Measurements from ENCODE around the gene CASP12. TPM values are rescaled to one million over a fixed set of nuclear protein-coding genes. Genes with fewer than 3 reads are reported as not detected.

The CASP12 gene
- total and polyA plus RNA-seq, 2 of the 4 experiments (the other 2 are of a cell fraction): 0.07 TPM; not detected in 1

DNA sequence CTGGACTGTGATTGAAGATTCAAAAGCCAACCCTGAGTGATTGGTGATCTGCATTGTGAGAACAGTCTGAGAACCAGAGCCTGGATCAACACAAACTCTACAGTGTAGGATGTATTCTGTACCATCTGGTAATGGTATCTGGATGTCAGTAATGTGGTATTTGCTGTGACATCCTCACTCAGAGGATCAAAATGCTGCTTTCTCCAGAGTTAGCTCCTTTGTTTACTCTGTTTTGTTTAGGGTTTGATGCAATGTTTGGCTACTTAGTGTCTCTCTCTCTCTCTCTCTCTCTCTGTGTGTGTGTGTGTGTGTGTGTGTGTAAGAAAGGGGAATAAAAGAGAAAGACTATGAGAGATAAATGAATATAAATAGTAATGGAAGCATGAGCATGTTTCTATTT is 45.8 kb upstream of the CASP12 start:
- ChIA-PET POLR2A (ENCODE audit: unreplicated experiment) (interaction anchor here (0.6 kb wide), 1 partner anchor 448 kb away, joined by 6 read pairs; no protein-coding TSS in a partner anchor), CTCF (interaction anchor here (0.6 kb wide), 1 partner anchor 337 kb away, joined by 3 read pairs; no protein-coding TSS in a partner anchor)

More for the DNA sequence above, 45.8 kb upstream of the CASP12 start:
- Histone ChIP-seq H4K91ac (ENCODE audit: insufficient read depth, low read depth, low read length) (no peak overlapping the region), H4K5ac (ENCODE audit: low read depth, low read length) (no peak overlapping the region), H3K56ac (ENCODE audit: extremely low read depth, insufficient read depth, low read length) (no peak overlapping the region), H3K9me1 (ENCODE audit: insufficient read depth, low read length) (peaks cover 3% of the 10 kb centered on the region; the same call in 1 of the 2 replicates), H4K8ac (ENCODE audit: low read depth in 2 of 2, low read length in 2 of 2) (no peak overlapping the region), H3K4me2 (ENCODE audit: low read depth, low read length) (no peak overlapping the region), H3K14ac (replicated peaks; ENCODE audit: low read depth, low read length) (no peak overlapping the region), H3K79me1 (ENCODE audit: low read depth in 1 of 2, low read length in 2 of 2) (no peaks in the 10 kb centered on the region; a peak in 2 of 4 replicates), H3K27ac (ENCODE audit: insufficient read depth, low read length) (no peak overlapping the region), H2BK5ac (ENCODE audit: low read depth, low read length, poor library complexity, severe bottlenecking) (no peak overlapping the region), H3K36me3 (ENCODE audit: control insufficient read depth, insufficient read depth, low read length) (peaks cover 22% of the 10 kb centered on the region), H2AK5ac (ENCODE audit: low read depth, low read length) (no peak overlapping the region), H3K4ac (ENCODE audit: low read depth, low read length) (no peak overlapping the region), H2BK15ac (ENCODE audit: low read depth, low read length) (no peak overlapping the region), H2BK120ac (ENCODE audit: low read depth, low read length) (no peak overlapping the region), H3K23ac (ENCODE audit: low read depth, low read length) (no peak overlapping the region), H3K9ac (ENCODE audit: low read depth, low read length) (no peak overlapping the region), H3K18ac (ENCODE audit: low read depth, low read length) (no peak overlapping the region), H3K4me1 (ENCODE audit: control insufficient read depth, insufficient read depth, low read length) (no peaks in the 10 kb centered on the region), H3K9me3 (ENCODE audit: control insufficient read depth, insufficient read depth, low read length) (no peaks in the 10 kb centered on the region), H2AK9ac (replicated peaks; ENCODE audit: low read depth, low read length, poor library complexity) (no peak overlapping the region), H3K27me3 (ENCODE audit: control insufficient read depth, insufficient read depth, low read length) (no peaks in the 10 kb centered on the region), H2BK20ac (ENCODE audit: low read depth, low read length) (no peak overlapping the region), H3K4me3 (ENCODE audit: insufficient read depth, low read depth, low read length) (no peak overlapping the region), H2AFZ (replicated peaks; ENCODE audit: low read length, poor library complexity) (no peak overlapping the region), H4K20me1 (ENCODE audit: insufficient read depth, low read length) (no peaks in the 10 kb centered on the region)
- TSS peak; percentile 33 for BruUV-seq (replicated peaks)
- DNase-seq (peak; percentile 18), ATAC-seq (ENCODE audit: low read depth) (peak; percentile 35; the same call in 1 of the 2 replicates)
- dilution Hi-C loops (cut with HindIII; ENCODE audit: low sequenced_read_pairs, unreplicated experiment) (no loop called here), in situ Hi-C loops (cut with MboI; ENCODE audit: low sequenced_read_pairs) (loop anchor here (25.0 kb wide), 1 partner anchor 918 kb away; no protein-coding TSS in a partner anchor), intact Hi-C loops (cut with micrococcal nuclease) (no loop called here)
- TF ChIP-seq CHD1 (IDR thresholded peaks at IDR 0.05; ENCODE audit: low read depth, low read length) (no peak), CEBPB (IDR thresholded peaks at IDR 0.05; ENCODE audit: low read depth, low read length) (no peak), FOS (IDR thresholded peaks at IDR 0.05; ENCODE audit: low read depth, low read length) (no peak), ELK1 (IDR thresholded peaks at IDR 0.05; ENCODE audit: borderline replicate concordance, low read depth, low read length) (no peak)
- TF ChIP-seq, protein P1, sequence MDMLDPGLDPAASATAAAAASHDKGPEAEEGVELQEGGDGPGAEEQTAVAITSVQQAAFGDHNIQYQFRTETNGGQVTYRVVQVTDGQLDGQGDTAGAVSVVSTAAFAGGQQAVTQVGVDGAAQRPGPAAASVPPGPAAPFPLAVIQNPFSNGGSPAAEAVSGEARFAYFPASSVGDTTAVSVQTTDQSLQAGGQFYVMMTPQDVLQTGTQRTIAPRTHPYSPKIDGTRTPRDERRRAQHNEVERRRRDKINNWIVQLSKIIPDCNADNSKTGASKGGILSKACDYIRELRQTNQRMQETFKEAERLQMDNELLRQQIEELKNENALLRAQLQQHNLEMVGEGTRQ (IDR thresholded peaks at IDR 0.05; ENCODE audit: low read depth, low read length): no peak
